ENCODE results near the gene COL24A1. TPM values are rescaled to one million over a fixed set of nuclear protein-coding genes. Genes with fewer than 3 reads are reported as not detected.

Gene COL24A1
- total and polyA plus RNA-seq, 2 of the 13 experiments (the other 11 are each of a cell fraction or from before 2014, with no cell fraction given): 0.04 to 0.13 TPM

GRCh38 chr1:85707990-85708828 is 448.4 kb downstream of the COL24A1 start, which contains the start of gene ZNHIT6 (continued):
- TF ChIP-seq ZNF274 (CRISPR knock-in tag; IDR thresholded peaks at IDR 0.05) (peak; percentile 6; the same call in 1 of the 2 replicates), GZF1 (CRISPR knock-in tag; IDR thresholded peaks at IDR 0.05) (peak; percentile 89; the same call in 1 of the 2 replicates), ZNF343 (CRISPR knock-in tag; IDR thresholded peaks at IDR 0.05) (no peak), KLF9 (CRISPR knock-in tag; IDR thresholded peaks at IDR 0.05; ENCODE audit: low read depth) (no peak), ZNF720 (CRISPR knock-in tag; IDR thresholded peaks at IDR 0.05) (no peak), IKZF1 (IDR thresholded peaks at IDR 0.05) (no peak), ZNF569 (CRISPR knock-in tag; IDR thresholded peaks at IDR 0.05; ENCODE audit: borderline replicate concordance) (no peak), ZNF441 (CRISPR knock-in tag; IDR thresholded peaks at IDR 0.05; ENCODE audit: borderline replicate concordance) (peak; percentile 57)
- TF ChIP-seq, protein P1, sequence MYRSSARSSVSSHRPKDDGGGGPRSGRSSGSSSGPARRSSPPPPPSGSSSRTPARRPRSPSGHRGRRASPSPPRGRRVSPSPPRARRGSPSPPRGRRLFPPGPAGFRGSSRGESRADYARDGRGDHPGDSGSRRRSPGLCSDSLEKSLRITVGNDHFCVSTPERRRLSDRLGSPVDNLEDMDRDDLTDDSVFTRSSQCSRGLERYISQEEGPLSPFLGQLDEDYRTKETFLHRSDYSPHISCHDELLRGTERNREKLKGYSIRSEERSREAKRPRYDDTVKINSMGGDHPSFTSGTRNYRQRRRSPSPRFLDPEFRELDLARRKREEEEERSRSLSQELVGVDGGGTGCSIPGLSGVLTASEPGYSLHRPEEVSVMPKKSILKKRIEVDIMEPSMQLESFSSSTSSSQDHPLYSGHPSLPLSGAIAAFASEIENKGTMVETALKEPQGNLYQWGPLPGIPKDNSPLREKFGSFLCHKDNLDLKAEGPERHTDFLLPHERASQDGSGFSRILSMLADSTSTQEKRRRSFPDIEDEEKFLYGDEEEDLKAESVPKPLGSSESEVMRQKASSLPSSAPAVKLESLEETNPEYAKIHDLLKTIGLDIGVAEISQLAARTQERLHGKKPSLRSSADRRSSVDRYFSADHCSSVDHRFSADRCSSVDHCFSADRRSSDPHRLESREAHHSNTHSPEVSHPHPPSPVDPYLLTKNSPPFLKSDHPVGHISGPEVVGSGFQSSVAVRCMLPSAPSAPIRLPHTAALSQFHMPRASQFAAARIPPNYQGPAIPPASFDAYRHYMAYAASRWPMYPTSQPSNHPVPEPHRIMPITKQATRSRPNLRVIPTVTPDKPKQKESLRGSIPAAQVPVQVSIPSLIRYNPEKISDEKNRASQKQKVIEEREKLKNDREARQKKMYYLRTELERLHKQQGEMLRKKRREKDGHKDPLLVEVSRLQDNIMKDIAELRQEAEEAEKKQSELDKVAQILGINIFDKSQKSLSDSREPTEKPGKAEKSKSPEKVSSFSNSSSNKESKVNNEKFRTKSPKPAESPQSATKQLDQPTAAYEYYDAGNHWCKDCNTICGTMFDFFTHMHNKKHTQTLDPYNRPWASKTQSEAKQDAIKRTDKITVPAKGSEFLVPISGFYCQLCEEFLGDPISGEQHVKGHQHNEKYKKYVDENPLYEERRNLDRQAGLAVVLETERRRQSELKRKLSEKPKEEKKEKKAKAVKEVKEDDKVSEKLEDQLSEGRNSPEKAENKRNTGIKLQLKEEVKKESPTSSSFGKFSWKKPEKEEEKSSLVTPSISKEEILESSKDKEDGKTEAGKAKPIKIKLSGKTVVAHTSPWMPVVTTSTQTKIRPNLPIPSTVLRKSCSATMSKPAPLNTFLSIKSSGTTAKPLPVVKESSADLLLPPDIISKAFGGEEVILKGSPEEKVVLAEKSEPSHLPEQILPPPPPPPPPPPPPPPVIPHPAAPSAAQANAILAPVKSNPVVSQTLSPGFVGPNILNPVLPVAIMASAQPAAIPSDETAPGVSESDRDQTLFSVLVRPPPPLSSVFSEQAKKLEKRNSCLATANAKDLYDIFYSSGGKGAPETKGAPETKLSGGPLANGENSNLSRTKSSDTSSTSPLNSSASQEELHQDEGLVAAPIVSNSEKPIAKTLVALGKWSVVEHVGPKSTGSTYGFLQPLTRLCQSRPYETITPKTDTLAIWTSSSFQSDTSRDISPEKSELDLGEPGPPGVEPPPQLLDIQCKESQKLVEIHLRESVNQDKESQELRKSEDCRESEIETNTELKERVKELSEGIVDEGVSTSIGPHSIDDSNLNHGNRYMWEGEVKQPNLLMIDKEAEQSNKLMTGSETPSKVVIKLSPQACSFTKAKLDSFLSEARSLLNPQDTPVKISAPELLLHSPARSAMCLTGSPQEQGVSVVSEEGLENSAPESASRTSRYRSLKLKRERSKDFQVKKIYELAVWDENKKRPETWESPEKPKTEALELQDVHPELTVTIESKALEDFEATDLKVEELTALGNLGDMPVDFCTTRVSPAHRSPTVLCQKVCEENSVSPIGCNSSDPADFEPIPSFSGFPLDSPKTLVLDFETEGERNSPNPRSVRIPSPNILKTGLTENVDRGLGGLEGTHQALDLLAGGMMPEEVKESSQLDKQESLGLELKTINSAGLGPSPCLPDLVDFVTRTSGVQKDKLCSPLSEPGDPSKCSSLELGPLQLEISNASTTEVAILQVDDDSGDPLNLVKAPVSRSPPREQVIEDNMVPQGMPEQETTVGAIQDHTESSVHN (CRISPR knock-in tag; IDR thresholded peaks at IDR 0.05): no peak
- TF ChIP-seq, protein P2, sequence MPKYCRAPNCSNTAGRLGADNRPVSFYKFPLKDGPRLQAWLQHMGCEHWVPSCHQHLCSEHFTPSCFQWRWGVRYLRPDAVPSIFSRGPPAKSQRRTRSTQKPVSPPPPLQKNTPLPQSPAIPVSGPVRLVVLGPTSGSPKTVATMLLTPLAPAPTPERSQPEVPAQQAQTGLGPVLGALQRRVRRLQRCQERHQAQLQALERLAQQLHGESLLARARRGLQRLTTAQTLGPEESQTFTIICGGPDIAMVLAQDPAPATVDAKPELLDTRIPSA (CRISPR knock-in tag; IDR thresholded peaks at IDR 0.05; ENCODE audit: borderline replicate concordance): no peak
- TF ChIP-seq, protein P3, sequence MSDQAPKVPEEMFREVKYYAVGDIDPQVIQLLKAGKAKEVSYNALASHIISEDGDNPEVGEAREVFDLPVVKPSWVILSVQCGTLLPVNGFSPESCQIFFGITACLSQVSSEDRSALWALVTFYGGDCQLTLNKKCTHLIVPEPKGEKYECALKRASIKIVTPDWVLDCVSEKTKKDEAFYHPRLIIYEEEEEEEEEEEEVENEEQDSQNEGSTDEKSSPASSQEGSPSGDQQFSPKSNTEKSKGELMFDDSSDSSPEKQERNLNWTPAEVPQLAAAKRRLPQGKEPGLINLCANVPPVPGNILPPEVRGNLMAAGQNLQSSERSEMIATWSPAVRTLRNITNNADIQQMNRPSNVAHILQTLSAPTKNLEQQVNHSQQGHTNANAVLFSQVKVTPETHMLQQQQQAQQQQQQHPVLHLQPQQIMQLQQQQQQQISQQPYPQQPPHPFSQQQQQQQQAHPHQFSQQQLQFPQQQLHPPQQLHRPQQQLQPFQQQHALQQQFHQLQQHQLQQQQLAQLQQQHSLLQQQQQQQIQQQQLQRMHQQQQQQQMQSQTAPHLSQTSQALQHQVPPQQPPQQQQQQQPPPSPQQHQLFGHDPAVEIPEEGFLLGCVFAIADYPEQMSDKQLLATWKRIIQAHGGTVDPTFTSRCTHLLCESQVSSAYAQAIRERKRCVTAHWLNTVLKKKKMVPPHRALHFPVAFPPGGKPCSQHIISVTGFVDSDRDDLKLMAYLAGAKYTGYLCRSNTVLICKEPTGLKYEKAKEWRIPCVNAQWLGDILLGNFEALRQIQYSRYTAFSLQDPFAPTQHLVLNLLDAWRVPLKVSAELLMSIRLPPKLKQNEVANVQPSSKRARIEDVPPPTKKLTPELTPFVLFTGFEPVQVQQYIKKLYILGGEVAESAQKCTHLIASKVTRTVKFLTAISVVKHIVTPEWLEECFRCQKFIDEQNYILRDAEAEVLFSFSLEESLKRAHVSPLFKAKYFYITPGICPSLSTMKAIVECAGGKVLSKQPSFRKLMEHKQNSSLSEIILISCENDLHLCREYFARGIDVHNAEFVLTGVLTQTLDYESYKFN (CRISPR knock-in tag; conservative IDR thresholded peaks at IDR 0.05): peak; percentile 14; the same call in 1 of the 2 replicates
- TF ChIP-seq, protein P4, sequence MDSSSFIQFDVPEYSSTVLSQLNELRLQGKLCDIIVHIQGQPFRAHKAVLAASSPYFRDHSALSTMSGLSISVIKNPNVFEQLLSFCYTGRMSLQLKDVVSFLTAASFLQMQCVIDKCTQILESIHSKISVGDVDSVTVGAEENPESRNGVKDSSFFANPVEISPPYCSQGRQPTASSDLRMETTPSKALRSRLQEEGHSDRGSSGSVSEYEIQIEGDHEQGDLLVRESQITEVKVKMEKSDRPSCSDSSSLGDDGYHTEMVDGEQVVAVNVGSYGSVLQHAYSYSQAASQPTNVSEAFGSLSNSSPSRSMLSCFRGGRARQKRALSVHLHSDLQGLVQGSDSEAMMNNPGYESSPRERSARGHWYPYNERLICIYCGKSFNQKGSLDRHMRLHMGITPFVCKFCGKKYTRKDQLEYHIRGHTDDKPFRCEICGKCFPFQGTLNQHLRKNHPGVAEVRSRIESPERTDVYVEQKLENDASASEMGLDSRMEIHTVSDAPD (CRISPR knock-in tag; IDR thresholded peaks at IDR 0.05): peak; percentile 30; the same call in 1 of the 2 replicates
